AML-193 (cell line): ENCODE measurements around the gene SV2B.

ENCODE experiments used
- DNase-seq, 2 experiments: peaks; one replicate each; lab custom pipeline; 2025; lab: John Stamatoyannopoulos, UW

Gene SV2B

DNA sequence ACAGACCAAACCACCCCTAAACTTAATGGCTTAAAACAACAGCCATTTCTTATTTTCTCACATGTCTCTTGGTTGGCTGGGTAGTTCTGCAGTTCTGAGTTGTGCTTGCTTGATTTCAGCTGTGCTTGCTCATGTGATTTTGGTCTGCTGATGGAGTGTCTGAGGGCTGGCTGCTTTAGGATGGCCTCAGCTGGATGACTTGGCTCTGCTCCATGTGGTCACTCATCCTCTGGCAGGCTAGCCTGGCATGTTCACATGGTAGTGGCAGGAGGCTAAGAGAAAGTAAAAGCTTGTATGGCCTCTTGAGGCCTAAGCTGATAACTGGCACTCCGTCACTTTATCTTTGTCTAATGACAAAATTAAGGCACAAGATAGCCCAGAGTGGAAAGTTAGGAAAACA, 4.1 kb downstream of the SV2B start:
- no peak for DNase-seq

- DNase-seq = no peak
Measured at GRCh38 chr15:91108421-91108820, 8.4 kb downstream of the SV2B start.

DNA sequence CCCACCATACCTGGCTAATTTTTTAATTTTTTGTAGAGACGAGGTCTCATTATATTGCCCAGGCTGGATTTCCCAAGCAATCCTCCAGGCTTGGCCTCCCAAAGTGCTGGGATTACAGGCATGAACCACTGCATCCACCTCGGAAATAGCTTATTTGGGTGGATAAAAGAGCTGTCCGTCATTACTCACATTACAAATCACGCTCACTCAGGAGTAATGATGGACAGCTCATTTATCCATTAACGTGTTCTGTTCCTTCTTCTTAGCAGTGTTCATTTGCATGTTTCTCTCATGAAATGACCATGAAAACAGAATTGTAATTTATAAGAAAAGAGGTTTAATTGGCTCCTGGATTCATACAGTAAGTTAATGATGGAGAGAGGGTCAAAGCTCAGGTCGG, 9.8 kb downstream of the SV2B start:
- DNase-seq = no peak

DNA sequence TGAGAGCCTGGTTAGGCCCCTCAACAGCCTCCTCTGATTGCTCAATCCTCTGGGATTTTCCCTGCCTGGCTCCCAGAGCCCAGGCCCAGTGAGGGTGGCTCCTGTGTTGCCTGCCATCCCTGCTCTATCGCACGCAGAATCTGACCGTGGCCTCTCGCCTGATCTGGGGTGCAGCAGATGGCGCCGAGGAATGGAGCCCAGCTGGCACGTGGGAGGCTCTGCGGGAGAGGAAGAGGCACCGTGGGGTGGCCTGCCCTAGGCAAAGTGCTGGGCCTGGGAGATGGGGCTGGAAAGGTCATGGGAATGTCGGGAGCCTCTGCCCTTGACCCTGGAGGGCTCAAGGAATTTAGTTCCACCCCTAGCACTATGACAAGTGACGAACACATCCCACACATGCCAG, 10.3 kb downstream of the SV2B start:
- no peak for DNase-seq

GRCh38 chr15:91113030-91113429, 13.0 kb downstream of the SV2B start:
- no peak for DNase-seq

- DNase-seq = no peak
Measured at GRCh38 chr15:91114301-91114700, 14.2 kb downstream of the SV2B start.

DNA sequence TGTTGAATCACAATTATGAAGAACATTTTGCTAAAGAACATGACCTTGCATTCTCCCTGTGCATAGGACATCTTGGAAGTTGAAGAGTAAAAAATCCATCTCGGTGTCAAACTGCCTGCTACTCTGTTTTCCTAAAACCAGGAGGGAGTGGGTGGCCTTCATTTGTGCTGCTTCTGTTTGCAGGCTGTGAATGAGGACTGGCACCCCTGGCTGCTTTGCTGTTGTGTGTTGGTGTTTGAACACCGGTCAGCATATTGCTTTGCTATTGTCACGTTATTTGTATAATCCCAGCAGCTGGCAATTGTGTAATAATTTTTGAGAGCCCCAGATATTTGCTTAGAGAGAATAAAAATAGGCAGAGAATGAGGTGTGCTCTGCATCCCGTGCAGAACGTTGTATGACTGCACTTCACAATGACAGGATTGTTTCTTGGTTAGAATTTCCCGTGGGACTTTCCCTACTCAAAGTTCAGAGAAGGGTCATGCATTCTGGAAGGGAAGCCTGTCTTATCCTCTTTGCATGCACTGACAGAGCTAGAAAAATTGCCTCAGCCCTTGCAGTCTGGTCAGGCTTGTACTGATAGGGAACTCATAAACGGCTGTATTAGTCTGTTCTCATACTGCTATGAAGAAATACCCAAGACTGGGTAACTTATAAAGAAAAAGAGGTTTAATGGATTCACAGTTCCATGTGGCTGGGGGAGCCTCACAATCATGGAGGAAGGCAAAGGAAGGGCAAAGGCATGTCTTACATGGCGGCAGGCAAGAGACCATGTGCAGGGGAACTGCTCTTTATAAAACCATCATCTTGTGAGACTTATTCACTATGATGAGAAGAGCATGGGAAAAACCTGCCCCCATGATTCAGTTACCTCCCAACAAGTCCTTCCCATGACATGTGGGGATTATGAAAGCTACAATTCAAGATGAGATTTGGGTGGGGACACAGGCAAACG, 16.3 kb downstream of the SV2B start:
- no peak for DNase-seq

DNA sequence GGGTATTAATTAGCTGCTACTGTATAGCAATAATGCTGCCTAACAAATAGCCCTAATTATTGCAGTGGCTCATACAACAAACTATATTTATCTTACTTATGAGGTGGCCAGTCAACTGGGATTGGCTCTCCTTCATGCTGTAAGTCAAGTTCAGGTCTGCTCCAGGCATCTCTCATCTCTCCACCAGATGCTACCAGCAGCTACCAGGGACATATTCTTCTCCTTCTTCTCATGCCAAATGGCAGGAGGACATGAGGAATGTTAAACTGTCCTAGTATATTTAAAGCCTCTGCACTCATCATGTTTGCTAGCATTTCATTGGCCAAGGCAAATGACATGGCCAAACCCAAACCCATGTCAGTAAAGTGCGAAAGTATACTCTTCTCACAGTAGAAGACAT, 17.3 kb downstream of the SV2B start:
- no peak for DNase-seq

GRCh38 chr15:91118817-91119590, 18.9 kb downstream of the SV2B start:
- no peak for DNase-seq

DNA sequence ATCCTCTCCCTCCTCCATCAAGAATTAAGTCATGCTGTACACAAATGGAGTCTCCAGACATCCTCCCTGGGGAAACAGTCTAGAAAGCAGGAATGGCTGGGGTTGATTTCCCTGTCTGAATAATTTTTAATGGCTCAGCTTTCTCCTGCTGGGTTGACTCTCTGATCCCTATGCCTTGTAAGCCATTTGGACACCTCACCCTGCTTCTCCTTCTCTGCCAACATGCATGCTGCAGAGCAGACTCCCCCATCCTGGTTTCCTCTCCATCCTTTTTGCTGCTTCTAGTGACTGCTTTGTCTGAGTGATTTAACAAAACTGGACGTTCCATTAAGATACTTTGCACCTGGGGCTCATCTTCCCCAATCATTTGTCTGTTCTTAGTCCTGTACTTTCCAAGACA, 22.2 kb downstream of the SV2B start:
- DNase-seq = no peak

GRCh38 chr15:91124132-91124531, 24.1 kb downstream of the SV2B start:
- DNase-seq = no peak

- no peak for DNase-seq
Measured at GRCh38 chr15:91125162-91125561, 25.1 kb downstream of the SV2B start.

GRCh38 chr15:91126080-91126479, 26.0 kb downstream of the SV2B start:
- no peak for DNase-seq

GRCh38 chr15:91127236-91127955, 27.3 kb downstream of the SV2B start:
- DNase-seq = no peak

- no peak for DNase-seq
Measured at GRCh38 chr15:91128016-91128415, 28.0 kb downstream of the SV2B start.

- DNase-seq = no peak
Measured at GRCh38 chr15:91129436-91129835, 29.4 kb downstream of the SV2B start.

- no peak for DNase-seq
Measured at GRCh38 chr15:91132079-91132478, 32.0 kb downstream of the SV2B start.

DNA sequence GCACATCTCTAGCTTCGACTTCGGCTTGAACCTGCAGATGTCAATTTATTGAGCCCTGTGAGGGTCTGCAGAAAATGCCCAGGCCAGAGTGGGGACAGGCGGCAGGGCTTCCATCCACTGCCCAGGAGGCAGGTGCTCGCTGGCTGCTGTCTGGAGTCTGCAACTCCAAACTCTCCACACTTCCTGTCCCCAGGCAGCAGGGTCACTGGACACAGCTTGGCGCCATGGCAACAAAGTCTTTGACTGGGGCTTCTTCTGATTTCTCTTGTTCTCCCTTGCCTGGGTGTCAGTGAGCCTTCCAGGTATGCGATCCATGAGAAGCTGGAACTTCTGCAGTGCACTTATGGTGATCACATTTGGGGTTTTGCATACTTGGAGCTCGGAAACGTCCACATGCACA, 33.5 kb downstream of the SV2B start:
- no peak for DNase-seq

DNA sequence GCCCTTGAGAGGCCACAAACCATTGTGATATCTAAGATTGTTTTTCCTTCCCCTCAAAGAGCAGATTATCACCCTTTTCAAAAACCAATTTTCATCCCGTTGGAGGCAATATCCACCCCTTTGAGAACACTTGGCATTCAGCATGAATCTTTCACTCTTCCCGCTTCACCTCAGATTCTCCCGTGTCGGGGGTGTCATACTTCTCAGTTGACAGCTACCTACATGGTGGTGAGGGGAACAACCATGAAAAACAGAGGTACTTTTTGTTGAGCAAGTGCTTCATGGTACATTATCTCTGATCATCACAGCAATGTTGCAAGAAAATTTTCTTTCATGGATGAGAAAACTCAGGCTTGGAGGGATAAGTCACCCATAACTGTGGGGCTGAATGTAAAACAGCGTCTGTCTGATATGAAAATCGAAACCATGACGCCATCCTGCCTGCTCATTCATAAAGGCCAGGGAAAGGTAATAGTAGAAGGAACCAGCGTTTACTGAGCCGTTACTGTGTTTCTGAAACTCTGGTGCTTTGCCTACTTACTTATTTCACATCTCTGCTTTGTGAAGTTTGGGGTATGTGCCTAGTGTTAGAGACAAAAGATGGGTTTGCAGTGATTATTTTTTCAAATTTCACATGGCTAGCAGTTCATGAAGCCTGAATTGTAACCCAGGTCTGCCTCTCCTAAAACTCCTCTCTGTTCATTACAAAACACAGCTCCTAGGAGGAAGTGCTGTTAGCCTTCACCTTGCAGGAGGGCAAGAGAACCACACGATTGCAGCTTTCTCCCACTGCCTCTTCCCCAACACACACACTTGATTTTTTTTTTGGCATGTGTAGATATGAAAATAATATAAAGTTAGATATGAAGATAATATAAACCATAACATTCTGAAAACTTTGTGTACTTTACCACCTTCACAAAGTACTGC, 35.4 kb downstream of the SV2B start:
- DNase-seq = no peak

DNA sequence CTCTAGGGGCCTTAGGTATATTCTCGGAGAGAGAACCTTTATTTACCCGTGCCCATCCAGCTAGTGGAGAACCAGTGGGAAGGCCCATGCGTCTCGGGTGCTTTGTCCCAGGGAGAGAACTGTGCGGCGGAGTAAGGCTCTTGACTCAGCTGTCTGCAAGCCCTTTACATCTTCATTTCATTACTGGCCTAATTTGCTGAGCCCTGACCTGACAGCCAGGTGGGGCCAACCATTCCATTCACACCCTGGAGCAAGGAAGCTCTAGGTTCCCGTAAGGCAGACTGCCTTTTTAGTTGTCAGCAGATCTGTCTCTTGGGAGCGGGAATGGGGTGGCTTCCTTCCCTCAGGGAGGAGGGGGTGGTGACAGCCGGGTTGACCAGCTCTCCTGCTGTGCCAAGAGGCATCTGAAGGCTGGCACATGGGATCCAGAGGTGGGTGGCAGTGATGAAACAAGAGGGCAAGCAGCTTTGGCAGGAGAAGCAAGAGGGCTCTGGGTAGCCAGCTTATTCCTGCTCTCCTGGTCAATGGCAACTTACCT, 36.4 kb downstream of the SV2B start:
- no peak for DNase-seq

DNA sequence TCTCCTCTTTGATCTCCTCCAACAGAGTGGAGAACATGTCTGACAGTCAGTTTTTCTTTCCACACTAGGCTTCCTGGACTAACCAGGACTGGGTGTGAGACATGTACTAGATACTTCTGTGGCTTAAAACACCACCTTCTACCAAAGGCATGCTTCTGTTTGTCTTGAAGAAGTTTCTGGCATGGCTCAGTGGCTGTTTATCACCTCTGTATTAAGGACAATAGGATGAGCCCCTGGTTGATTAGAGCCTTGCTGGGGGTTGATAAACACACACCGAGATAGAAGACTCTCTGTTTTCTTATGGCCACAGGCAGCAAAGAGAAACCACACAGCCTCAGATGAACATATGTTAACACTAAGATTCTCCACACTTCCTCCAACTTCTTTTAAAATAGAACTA, 40.5 kb downstream of the SV2B start:
- no peak for DNase-seq
